Measurements from ENCODE around the gene CILP.

GRCh38 chr15:65249641-65250040 lies 38.4 kb upstream of the CILP start:
- TF ChIP-seq CTCF (conservative IDR thresholded peaks at IDR 0.05; ENCODE audit: low read depth in 2 of 2) (no peak), POLR2AphosphoS5 (IDR thresholded peaks at IDR 0.05; ENCODE audit: low read depth) (no peak), EZH2 (IDR thresholded peaks at IDR 0.05; ENCODE audit: low read depth, unreplicated experiment) (no peak), REST (IDR thresholded peaks at IDR 0.05; ENCODE audit: unreplicated experiment) (no peak), EZH2phosphoT487 (IDR thresholded peaks at IDR 0.05; ENCODE audit: unreplicated experiment) (no peak), CREB1 (CRISPR knock-in tag; IDR thresholded peaks at IDR 0.05; ENCODE audit: low read depth) (no peak), STAT1 (IDR thresholded peaks at IDR 0.05; ENCODE audit: unreplicated experiment) (no peak), JUNB (IDR thresholded peaks at IDR 0.05; ENCODE audit: unreplicated experiment) (no peak), ZNF114 (CRISPR knock-in tag; IDR thresholded peaks at IDR 0.05) (no peak), ZNF331 (CRISPR knock-in tag; IDR thresholded peaks at IDR 0.05; ENCODE audit: low read depth) (no peak), ETS1 (IDR thresholded peaks at IDR 0.05) (no peak), ZNF462 (CRISPR knock-in tag; IDR thresholded peaks at IDR 0.05) (no peak), NANOG (IDR thresholded peaks at IDR 0.05; ENCODE audit: borderline replicate concordance) (no peak)
